Upper lobe of left lung (tissue), 6 donors: Measurements from ENCODE around the gene BRCA2. TPM values are rescaled to one million over a fixed set of nuclear protein-coding genes. Genes with fewer than 3 reads are reported as not detected.

Source experiments
- ATAC-seq, 2 donors: fragments of 200-7000 bp; cut with Tn5 transposase; one replicate each; pipeline ENCODE4 v1.9.1; 2022; ENCODE audit warnings: mild to moderate bottlenecking in 2 of 2, moderate library complexity in 2 of 2; ENCODE audit not compliant: low FRiP score in 2 of 2
- DNase-seq, 2 donors: peaks; one replicate each; pipeline ENCODE4 v3.0.0-alpha.2; 2019 to 2020
- H3K27ac ChIP-seq, 4 donors: fragments of 200-600 bp; sonication (generic); one replicate each; pipeline ENCODE4 v1.5.1; 2016 to 2019
- H3K27me3 ChIP-seq, 4 donors: fragments of 200-600 bp; sonication (generic); one replicate each; pipeline ENCODE4 v1.5.1; 2017 to 2019
- H3K36me3 ChIP-seq, 4 donors: fragments of 200-600 bp; sonication (generic); one replicate each; pipeline ENCODE4 v1.5.1; 2016 to 2019
- H3K4me1 ChIP-seq, 4 donors: fragments of 200-600 bp; sonication (generic); one replicate each; pipeline ENCODE4 v1.5.1; 2018 to 2019
- H3K4me3 ChIP-seq, 4 donors: fragments of 200-600 bp; sonication (generic); one replicate each; pipeline ENCODE4 v1.5.1; 2017 to 2019; ENCODE audit warnings: mild to moderate bottlenecking in 2 of 4, moderate library complexity in 1 of 4
- H3K9me3 ChIP-seq, 4 donors: fragments of 200-600 bp; sonication (generic); one replicate each; pipeline ENCODE4 v1.5.1; 2018 to 2019
- CTCF ChIP-seq, 6 experiments: fragments of 450-650 bp in 4 of 6; fragments of 200-600 bp in 2 of 6; sonication (generic) in 2 of 6; IDR thresholded peaks; one replicate each; pipeline ENCODE4 v1.5.1; 2016 to 2019; ENCODE audit warnings: antibody characterized with exemption in 6 of 6
- EP300 ChIP-seq, 4 donors: sonication (generic); formaldehyde crosslinking; IDR thresholded peaks; one replicate each; pipeline ENCODE4 v1.5.1; 2017; ENCODE audit warnings: antibody characterized with exemption in 4 of 4, control low read depth in 2 of 4
- POLR2A ChIP-seq, 4 donors: fragments of 450-650 bp; IDR thresholded peaks; one replicate each; pipeline ENCODE4 v1.5.1; 2016 to 2017; ENCODE audit warnings: antibody characterized with exemption in 4 of 4, mild to moderate bottlenecking in 2 of 4
- POLR2AphosphoS5 ChIP-seq, 2 donors: sonication (generic); formaldehyde crosslinking; IDR thresholded peaks; one replicate each; pipeline ENCODE4 v1.5.1; 2017; ENCODE audit warnings: antibody characterized with exemption in 2 of 2
- WGBS, 2 donors: methylation state at CpG; one replicate each; pipeline ENCODE4 v1.1.5; 2017 to 2018; 5-methylcytosine and 5-hydroxymethylcytosine counted together
- small RNA-seq, 4 donors: library from RNA; depleted of rRNA; stranded (forward); fragments of <200 nt; gene quantifications; one replicate each; pipeline ENCODE3, GENCODE V24; 2016
- total RNA-seq, 6 donors: library from RNA; depleted of rRNA in 4 of 6; stranded (reverse); fragments of >200 nt in 4 of 6; gene quantifications; one replicate each; pipeline versions ENCODE4 v1.1.0 to v1.2.1, GENCODE V29; 2016 to 2021
- donor health status: DM: no; HTN: no; CAD: no; lungs with moderate emphysema.
- donor health status: DM: no; HTN: yes; CAD: no; lungs with severe emphysema.

Gene BRCA2
- total RNA-seq, 6 donors from 2014 or later: 2.6 to 9.4 (median 3.8) TPM

GRCh38 chr13:32447894-32448623 lies 132.8 kb downstream of the BRCA2 start:
- peaks cover 0 to 4% (median 0%) of the 10 kb centered on the region in 4 donors for H3K4me1 ChIP-seq
- DNase-seq (no peak), ATAC-seq (no peak)
- peaks cover 0 to 9% (median 0%) of the 10 kb centered on the region in 4 donors for H3K36me3 ChIP-seq
- H3K27me3 ChIP-seq: no peaks in the 10 kb centered on the region
- H3K4me3 ChIP-seq: no peak overlapping the region
- H3K9me3 ChIP-seq: peaks cover 0 to 2% (median 0%) of the 10 kb centered on the region in 4 donors
- H3K27ac ChIP-seq: no peak overlapping the region
- TF ChIP-seq EP300 (IDR thresholded peaks at IDR 0.05) (no peak), POLR2A (IDR thresholded peaks at IDR 0.05) (no peak), POLR2AphosphoS5 (IDR thresholded peaks at IDR 0.05) (no peak), CTCF (IDR thresholded peaks at IDR 0.05) (no peak)

GRCh38 chr13:32448972-32449371 lies 133.7 kb downstream of the BRCA2 start:
- DNase-seq (no peak), ATAC-seq (no peak)
- peaks cover 0 to 4% (median 0%) of the 10 kb centered on the region in 4 donors for H3K4me1 ChIP-seq
- no peaks in the 10 kb centered on the region for H3K27me3 ChIP-seq
- TF ChIP-seq POLR2A (IDR thresholded peaks at IDR 0.05) (no peak), CTCF (IDR thresholded peaks at IDR 0.05) (no peak), EP300 (IDR thresholded peaks at IDR 0.05) (no peak), POLR2AphosphoS5 (IDR thresholded peaks at IDR 0.05) (no peak)
- peaks cover 0 to 9% (median 0%) of the 10 kb centered on the region in 4 donors for H3K36me3 ChIP-seq
- whole genome bisulfite sequencing, 2 donors: 94 to 96% methylated on average over 1 of the region's 1 CpG
- no peak overlapping the region for H3K4me3 ChIP-seq
- peaks cover 0 to 2% (median 0%) of the 10 kb centered on the region in 4 donors for H3K9me3 ChIP-seq
- H3K27ac ChIP-seq: no peak overlapping the region

Small RNA genes lying within 50 kb of the gene (small RNA-seq; reads per million reads assigned to genes)
- 0 to 0.43 (median 0) reads per million in 4 donors for gene RF00190

Other genes starting within 250 kb of the BRCA2 start
- gene ZAR1L, start 145 bp upstream of the BRCA2 start, total RNA-seq: not detected
- gene N4BP2L1, start 112.6 kb downstream of the BRCA2 start, total RNA-seq: 10 to 100 TPM; 15.0 to 46.3 (median 25.2) TPM
- 100 to 1,000 TPM in 5 of 6 donors, 10 to 100 TPM in 1; 93.7 to 583 (median 146) TPM for gene N4BP2L2, start 223.3 kb downstream of the BRCA2 start, total RNA-seq